GM12874 (cell line): ENCODE measurements around the gene CCR9.

Experiments used
- CTCF ChIP-seq: IDR thresholded peaks from 2 replicates; pipeline ENCODE4 v1.5.1; 2011; ENCODE audit warnings: low read depth, mild to moderate bottlenecking, control low read depth, low read length, moderate library complexity; ENCODE audit not compliant: insufficient read depth

CCR9 gene, protein sequence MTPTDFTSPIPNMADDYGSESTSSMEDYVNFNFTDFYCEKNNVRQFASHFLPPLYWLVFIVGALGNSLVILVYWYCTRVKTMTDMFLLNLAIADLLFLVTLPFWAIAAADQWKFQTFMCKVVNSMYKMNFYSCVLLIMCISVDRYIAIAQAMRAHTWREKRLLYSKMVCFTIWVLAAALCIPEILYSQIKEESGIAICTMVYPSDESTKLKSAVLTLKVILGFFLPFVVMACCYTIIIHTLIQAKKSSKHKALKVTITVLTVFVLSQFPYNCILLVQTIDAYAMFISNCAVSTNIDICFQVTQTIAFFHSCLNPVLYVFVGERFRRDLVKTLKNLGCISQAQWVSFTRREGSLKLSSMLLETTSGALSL

DNA sequence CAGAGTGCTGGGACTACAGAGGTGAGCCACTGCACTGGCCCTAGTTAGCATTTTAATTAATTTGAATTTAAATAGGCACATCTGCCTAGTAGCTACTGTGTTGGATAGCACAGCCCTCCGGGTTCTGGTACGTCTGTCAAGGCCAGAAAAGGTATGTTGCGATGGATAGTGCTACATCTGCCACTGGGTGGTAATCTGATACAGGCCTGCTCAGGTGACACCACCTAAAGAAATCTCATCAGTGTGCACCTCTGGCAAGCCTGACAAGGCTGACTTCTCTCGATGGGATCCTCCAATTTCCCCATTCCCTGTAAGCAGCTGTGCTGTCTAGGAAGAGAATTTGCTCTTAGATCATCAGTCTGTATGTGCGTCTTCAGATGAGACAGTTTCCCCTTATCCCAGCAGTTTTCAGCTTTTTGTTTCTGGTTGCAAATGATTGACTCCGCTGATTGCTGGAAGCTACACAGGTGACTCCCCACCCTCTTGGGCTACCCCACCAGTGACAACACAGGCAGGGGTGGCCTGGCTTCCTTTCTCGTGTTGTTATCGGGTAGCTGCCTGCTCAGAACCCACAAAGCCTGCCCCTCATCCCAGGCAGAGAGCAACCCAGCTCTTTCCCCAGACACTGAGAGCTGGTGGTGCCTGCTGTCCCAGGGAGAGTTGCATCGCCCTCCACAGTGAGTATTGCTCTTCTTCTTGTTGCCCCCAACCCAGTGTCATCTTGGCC, at the start of gene CCR9:
CCR9 (plus strand) TSS at position 565 of the 727 bp plus-strand sequence. CDS start 8,391 bp downstream, outside the sequence.
- no peak for TF ChIP-seq CTCF

DNA sequence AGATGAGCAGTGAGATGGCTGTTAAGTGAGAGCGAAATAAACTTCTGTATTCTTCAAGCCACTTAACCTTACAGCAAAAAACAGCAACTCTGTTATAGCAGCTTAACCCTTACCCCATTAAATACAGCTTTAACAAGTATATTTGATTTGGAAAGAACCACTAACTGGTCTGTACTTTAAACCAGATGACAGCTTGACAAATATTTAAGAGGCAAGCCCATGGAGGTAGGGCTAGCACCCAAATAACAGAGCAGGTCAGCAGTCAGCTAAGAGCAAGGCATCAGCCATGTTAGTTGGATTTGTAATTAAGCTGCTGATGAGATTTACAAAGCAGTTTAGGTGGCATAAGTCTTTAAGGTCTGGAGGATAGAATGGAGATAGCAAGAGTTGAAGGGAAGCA, 47.9 kb upstream of the CCR9 start:
- no peak for TF ChIP-seq CTCF

DNA sequence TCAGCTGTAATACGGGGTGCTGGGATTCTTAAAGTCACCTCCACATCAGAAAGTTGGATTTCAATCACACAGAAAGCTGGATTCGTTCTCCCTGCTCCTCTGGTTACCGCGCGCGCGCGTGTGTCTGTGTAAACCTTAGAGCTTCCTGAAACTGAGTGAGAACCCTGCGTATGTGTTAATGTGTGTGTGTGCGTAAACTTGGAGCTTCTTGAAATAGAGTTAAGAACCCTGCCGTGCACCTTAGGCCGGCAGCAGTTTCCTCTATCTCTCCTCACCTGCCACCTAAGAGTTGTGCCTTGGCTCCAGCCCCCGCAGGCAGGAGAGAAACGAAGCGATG, 45.0 kb upstream of the CCR9 start:
- TF ChIP-seq CTCF: no peak

- TF ChIP-seq CTCF: no peak
Measured at GRCh38 chr3:45841757-45842491, 44.4 kb upstream of the CCR9 start, which contains the start of gene LZTFL1. Gene LZTFL1 (minus strand): TSS chr3:45842119. CDS start chr3:45841991, 128 bp downstream.

- TF ChIP-seq CTCF: no peak
Measured at GRCh38 chr3:45842851-45843625, 43.3 kb upstream of the CCR9 start.

DNA sequence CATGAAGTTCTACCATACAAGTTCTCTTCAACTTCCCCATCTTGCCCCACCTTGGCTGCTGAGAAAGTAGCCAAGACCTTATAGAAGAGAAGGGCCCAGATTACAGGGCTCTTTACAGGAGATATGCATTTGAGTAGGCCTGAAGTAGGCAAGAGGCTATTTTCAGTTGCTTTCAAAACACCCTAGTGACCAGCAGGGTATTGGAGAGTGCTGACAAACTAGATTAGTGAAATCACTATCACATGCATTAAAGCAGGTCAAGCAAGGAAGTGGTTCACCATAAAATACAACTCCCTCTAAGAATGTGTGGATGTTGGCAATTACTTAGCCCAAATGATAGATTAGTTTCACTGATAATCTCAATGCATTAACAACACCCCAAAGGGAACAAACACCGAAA, 41.7 kb upstream of the CCR9 start:
- no peak for TF ChIP-seq CTCF
